ENCODE measurements around the gene SRRM3. TPM values are rescaled to one million over a fixed set of nuclear protein-coding genes. Genes with fewer than 3 reads are reported as not detected.
"Not testable (repeated sequence)": the region's sequence is repeated elsewhere in the genome, so short reads cannot be mapped to it uniquely, and the experiment has no call there.

Gene SRRM3, protein sequence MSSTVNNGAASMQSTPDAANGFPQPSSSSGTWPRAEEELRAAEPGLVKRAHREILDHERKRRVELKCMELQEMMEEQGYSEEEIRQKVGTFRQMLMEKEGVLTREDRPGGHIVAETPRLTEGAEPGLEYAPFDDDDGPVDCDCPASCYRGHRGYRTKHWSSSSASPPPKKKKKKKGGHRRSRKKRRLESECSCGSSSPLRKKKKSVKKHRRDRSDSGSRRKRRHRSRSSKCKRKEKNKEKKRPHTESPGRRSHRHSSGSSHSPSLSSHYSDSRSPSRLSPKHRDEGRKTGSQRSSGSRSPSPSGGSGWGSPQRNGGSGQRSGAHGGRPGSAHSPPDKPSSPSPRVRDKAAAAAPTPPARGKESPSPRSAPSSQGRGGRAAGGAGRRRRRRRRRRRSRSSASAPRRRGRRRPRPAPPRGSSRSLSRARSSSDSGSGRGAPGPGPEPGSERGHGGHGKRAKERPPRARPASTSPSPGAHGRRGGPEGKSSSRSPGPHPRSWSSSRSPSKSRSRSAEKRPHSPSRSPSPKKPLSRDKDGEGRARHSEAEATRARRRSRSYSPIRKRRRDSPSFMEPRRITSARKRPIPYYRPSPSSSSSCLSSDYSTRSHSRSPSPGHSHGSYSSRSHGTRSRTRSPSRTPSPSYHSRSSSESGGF
- total RNA-seq (2014; rRNA removed; shearing (Covaris generic)): 7.0 and 7.6 TPM in 2 replicates

DNA sequence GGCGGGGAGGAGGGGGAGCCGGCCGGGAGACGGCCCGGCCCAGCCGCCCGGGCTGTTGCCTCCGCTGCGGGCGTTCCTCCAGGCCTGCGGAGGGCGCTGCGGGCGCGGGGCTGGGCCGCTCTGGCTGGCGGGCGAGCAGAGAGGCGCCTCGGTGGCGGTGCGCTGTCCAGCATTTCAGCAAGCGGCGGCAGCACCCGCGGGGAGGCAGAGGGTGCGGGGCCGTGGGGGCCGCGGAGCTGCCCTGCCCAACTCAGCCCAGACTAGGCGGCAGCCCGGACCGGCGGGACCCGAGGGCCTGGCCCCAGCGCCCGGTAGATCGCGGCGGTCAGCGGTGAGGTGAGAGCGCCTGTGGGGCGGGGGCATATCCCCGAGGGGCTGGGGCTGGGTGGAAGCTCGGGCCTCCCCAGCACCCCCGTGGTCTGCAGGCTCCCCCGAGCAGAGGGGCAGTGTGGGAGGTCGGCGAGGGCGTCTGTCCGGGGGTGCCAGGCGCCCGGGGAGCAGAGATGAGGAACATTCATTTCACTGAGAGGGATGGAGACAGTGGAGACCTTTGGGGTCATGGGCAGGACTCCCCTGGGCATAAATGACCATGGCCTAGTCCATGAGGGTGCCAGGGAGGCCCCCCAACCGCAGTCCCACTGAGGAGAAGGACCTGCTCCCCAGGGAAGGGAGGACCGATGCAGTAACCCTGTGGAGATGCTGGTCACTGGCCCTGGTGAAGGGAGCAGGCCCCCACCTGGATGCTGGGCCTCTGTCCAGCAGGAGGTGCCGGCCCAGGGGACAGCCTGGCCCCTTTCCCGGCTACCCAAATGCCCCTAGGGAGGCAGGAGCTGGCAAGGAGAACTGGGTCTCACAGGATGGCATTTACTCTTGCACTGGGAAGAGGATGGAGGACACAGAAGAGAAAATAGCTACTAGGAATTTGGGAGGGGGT lies at the start of gene SRRM3:
SRRM3 (plus strand) TSS at position 165 of the 934 bp plus-strand sequence. CDS start 33,171 bp downstream, outside the sequence.
- peak within 1 kb of the TSS; percentile 37 for H3K4me3 ChIP-seq (ENCODE audit: insufficient read depth, low read depth, low read length)
- H3K36me3 ChIP-seq (replicated peaks; ENCODE audit: control insufficient read depth, insufficient read depth, low read length): no peaks in the 10 kb centered on the region
- H3K27me3 ChIP-seq (ENCODE audit: control insufficient read depth, insufficient read depth, low read length): peaks cover 4% of the 10 kb centered on the region; the same call in 1 of the 2 replicates
- peak; percentile 98 for DNase-seq

DNA sequence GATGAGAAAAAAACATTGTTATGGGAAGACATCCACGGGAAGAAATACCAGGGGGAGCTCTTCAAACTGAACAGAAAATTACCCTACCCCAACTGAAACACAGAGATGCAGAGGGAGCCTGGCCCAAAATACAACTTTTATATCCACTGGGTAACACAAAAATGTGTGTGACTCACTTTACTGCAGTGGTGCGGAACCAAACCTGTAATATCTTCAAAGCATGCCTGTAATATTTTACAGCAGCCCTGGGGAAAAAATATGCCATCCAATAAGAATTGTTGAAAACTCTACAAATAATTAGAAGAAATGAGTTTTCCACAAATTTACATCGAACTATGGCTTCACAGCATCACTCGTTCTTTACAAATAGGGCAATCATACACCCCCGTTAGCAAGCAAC lies 49.8 kb upstream of the SRRM3 start:
- DNase-seq: no peak
- Histone ChIP-seq H3K36me3 (replicated peaks; ENCODE audit: control insufficient read depth, insufficient read depth, low read length) (no peaks in the 10 kb centered on the region), H3K27me3 (ENCODE audit: control insufficient read depth, insufficient read depth, low read length) (no peaks in the 10 kb centered on the region), H3K4me3 (ENCODE audit: insufficient read depth, low read depth, low read length) (no peak overlapping the region)

DNA sequence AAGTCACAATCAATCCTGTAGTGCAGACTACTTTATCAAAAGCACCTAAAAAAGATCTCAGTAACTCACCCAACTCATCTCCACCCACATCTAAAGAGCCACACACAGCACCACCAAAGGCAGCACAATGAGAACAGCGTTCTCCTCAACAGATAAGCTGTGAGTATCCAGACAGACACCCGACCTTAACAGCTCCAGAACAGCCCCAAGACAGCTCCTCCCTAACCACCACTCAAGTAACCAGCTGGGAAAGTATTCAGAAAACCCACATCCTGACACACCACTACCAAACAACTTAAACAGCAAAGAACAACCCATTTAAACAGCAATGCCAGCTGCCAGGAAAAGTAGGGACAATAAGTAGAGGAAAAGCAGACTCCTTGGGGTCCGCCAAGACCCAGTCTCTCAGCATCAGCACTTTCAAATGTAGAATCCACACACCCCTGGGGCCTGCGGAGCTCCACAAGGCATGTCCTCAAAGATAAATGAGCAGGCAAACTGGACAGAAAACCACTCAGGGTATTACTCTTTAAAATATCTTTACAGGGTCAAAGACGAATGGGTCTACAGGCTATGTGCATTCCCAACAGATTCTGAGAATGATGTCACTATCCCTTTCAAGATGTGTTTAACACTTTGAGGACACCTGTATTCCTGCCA lies 48.0 kb upstream of the SRRM3 start:
- H3K4me3 ChIP-seq (ENCODE audit: insufficient read depth, low read depth, low read length); H3K36me3 ChIP-seq (replicated peaks; ENCODE audit: control insufficient read depth, insufficient read depth, low read length); DNase-seq; H3K27me3 ChIP-seq (ENCODE audit: control insufficient read depth, insufficient read depth, low read length): not testable (repeated sequence)

DNA sequence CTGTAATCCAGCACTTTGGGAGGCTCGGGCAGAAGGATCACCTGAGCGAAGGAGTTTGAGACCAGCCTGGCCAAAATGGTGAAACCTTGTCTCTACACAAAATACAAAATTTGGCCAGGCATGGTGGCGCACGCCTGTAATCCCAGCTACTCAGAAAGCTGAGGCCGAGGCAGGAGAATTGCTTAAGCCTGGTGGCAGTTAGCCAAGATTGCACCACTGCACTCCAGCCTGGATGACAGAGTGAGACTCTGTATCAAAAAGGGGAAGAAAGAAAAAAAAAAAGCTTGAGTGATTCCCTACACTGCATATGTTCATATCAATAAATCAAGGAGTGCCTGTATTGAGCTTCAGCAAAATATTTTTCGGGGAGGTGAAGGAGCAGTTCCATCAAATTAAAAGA lies 45.8 kb upstream of the SRRM3 start:
- no peaks in the 10 kb centered on the region for H3K27me3 ChIP-seq (ENCODE audit: control insufficient read depth, insufficient read depth, low read length)
- no peaks in the 10 kb centered on the region for H3K36me3 ChIP-seq (replicated peaks; ENCODE audit: control insufficient read depth, insufficient read depth, low read length)
- no peak overlapping the region for H3K4me3 ChIP-seq (ENCODE audit: insufficient read depth, low read depth, low read length)
- DNase-seq: no peak

DNA sequence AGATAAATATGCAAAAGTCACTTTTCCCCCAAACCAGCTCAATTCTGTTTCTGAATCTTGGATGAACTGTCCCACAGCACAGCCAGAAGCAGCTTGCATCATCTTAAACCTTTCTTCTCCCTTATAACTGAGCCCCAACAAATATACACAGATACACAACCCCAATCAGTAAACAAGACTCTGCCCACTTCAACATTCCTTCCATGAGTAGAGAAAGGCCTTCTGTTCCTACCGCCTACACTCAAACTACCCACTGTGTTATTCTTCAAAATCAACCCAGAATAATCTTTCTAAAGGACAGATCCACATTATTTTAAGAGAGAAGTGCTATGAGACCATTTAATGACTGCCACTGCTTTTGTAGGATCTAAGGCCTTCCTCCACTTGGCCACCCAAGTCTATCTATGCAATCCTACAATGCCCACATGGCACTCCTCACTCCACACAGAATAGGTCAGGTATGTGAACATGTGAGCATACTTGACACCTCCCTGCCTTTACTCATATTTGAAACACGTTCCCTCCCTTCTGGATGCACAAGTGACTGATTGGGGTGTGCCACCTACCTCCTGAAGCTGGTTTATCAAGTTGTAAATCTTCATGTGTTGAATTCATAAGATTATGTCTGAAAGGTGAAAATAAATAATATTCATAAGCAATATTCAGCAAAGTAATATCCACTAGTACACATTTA lies 44.6 kb upstream of the SRRM3 start:
- H3K4me3 ChIP-seq (ENCODE audit: insufficient read depth, low read depth, low read length); H3K27me3 ChIP-seq (ENCODE audit: control insufficient read depth, insufficient read depth, low read length); DNase-seq; H3K36me3 ChIP-seq (replicated peaks; ENCODE audit: control insufficient read depth, insufficient read depth, low read length): not testable (repeated sequence)

DNA sequence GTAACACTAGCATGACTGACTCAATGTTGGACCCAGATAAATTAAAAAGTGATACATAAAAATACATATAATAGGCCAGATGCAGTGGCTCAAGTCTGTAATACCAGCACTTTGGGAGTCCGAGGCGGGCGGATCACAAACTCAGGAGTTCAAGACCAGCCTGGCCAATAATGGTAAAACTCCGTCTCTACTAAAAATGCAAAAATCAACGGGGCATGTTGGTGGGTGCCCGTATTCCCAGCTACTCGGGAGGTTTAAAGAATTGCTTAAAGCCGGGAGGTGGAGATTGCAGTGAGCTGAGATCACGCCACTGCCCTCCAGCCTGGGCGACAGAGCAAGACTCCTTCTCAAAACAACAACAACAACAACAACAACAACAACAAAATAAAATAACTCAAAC lies 43.3 kb upstream of the SRRM3 start:
- H3K27me3 ChIP-seq (ENCODE audit: control insufficient read depth, insufficient read depth, low read length); H3K36me3 ChIP-seq (replicated peaks; ENCODE audit: control insufficient read depth, insufficient read depth, low read length); DNase-seq; H3K4me3 ChIP-seq (ENCODE audit: insufficient read depth, low read depth, low read length): not testable (repeated sequence)

DNA sequence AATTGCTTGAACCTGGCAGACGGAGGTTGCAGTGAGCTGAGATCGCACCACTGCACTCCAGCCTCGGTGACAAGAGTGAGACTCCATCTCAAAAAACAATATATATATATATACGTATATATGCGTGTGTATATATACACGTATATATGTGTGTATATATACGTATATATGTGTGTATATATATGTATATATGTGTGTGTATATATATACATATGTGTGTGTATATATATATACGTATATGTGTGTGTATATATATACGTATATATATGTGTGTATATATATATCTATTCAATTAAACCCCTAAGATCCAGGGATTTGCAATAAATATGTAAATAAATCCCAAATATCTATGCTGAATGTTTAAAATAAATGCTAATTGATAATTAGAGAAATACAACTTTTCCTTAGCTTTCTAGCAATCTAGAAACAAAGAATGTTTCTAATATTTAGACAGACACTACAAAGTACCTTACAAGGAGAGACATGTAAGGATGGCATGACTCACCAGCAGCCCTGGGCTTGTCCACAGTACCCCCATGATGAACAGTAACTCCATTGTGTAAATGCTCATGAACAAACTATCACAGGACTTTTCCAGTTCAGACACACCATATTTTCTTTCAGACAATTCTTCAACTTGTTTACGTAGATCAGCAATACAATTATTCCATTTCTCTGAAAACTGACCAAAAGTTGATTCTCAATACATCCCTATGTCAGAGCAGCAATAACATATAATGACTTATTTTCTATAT lies 39.1 kb upstream of the SRRM3 start:
- not testable (repeated sequence) for H3K27me3 ChIP-seq (ENCODE audit: control insufficient read depth, insufficient read depth, low read length); H3K36me3 ChIP-seq (replicated peaks; ENCODE audit: control insufficient read depth, insufficient read depth, low read length); H3K4me3 ChIP-seq (ENCODE audit: insufficient read depth, low read depth, low read length); DNase-seq

DNA sequence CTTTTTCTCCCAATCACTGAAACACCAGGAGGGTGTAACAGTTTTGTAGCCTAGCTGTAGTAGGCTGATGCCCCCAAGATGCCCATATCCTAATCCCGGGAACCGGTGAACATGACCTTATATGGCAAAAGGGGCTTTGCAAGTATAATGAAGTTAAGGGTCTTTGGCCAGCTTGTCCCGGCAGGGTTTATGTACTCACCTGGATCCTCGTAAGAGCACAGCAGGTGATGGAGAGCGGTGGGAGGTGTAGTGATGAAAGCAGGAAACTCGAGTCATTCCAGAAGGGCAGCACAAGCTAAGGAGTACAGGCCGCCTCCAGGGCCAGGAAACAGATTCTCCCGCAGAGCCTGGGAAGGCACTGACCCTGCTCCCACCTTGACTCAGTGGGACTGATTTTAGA lies 37.9 kb upstream of the SRRM3 start:
- peak; percentile 72 for DNase-seq

DNA sequence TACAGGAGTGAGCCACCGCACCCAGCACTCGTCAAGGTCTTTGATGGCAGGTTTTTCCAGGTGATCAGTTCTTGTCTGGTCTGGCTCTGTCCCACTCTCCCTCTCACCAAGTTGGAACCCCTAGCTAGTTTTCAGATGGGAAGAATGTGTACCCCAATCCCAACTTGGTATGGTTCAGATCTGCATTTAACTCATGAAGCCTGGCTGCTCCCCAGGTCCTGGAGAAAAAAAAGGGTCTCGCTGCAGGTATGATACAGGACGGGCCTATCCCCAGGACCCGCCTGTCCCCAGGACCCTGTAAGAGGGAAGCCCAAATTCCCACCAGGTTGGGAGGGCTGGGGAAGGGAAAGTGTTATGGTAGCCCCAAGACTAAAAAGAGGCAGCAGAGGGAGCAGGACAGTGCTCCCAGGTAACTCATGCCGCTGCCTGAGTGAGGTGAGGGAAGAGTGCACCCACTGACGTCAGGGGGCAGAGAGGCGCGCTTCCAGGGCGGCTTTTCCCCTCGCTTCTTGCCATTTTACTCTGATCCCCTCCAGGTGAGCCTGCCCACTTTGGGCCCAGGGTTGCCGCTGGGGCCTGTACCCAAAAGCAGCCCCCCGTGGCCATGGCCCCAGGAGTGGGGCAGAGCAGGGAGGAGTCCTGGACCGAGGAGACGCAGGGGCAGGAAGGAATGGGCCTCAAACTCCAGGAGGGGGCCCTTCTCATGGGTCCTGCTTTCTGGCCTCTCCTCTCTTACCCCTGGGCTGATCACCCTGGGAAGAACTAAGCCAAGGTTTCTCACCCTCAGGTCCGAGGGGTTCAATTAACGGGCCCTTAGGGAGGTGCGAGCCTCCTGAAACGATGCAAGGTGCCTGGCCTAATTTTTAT lies 36.4 kb upstream of the SRRM3 start:
- Histone ChIP-seq H3K4me3 (ENCODE audit: insufficient read depth, low read depth, low read length) (no peak overlapping the region), H3K36me3 (replicated peaks; ENCODE audit: control insufficient read depth, insufficient read depth, low read length) (no peaks in the 10 kb centered on the region), H3K27me3 (ENCODE audit: control insufficient read depth, insufficient read depth, low read length) (no peaks in the 10 kb centered on the region)
- DNase-seq: no peak

More for the DNA sequence above, 37.9 kb upstream of the SRRM3 start:
- not testable (repeated sequence) for H3K27me3 ChIP-seq (ENCODE audit: control insufficient read depth, insufficient read depth, low read length); H3K4me3 ChIP-seq (ENCODE audit: insufficient read depth, low read depth, low read length); H3K36me3 ChIP-seq (replicated peaks; ENCODE audit: control insufficient read depth, insufficient read depth, low read length)

DNA sequence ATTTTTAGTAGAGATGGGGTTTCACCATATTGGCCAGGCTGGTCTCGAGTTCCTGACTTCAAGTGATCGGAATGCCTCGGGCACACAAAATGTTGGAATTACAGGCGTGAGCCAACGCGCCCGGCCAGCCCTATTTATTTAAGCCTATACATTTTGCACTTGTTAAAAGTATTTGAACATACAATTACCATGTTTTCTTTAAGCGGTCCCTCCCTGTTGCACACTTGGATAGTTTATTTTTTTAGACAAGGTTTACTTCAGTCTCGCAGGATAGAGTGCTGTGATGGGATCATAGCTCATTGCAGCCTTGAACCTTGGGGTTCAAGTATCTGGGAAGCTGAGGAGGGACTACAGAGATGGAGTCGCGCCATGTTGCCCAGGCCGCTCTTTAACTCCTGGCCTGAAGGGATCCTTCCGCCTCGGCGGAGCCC lies 35.7 kb upstream of the SRRM3 start:
- peak overlapping the region; percentile 9 for H3K4me3 ChIP-seq (ENCODE audit: insufficient read depth, low read depth, low read length)
- no peak for DNase-seq
- no peaks in the 10 kb centered on the region for H3K27me3 ChIP-seq (ENCODE audit: control insufficient read depth, insufficient read depth, low read length)
- H3K36me3 ChIP-seq (replicated peaks; ENCODE audit: control insufficient read depth, insufficient read depth, low read length): no peaks in the 10 kb centered on the region

DNA sequence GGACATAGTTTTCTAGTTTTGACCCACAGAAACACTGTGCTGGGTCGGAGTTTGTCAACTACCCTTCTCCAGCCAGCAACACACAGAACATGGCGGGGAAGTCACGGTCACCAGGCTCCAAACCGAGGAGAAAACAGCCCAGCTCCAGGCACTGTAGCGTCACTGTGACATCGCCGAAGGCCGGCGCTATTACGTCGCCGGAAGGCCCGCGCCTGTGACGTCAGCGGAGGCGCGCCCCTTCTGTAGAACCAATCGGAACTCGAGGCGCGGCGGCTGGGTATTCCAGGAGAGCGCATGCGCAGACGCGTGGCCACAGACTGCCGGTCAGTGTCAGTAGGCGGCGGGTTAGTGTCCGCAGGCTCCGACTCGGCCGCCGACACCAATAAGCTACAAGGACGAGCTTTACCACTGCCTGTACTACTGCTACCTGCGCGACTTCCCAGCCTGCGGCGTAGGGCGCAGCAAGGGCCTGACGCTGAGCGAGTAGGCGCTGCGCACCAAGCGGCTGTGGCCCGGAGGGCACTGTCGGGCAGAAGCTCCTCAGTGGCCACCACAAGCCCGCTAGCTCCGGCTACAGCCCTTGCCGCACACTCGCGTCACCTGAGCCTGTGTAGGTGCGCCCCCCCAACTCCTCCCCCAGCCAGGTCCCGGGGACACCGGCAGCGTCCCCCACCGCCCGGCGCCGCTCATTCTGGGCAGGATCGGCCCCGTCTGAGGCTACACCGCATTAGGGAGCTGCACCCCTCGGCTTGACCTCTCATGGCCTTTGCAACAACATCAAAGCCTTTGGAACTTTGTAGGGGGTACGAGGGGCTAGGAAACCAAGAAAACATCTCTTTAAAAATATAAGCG lies 35.1 kb upstream of the SRRM3 start:
- no peaks in the 10 kb centered on the region for H3K36me3 ChIP-seq (replicated peaks; ENCODE audit: control insufficient read depth, insufficient read depth, low read length)
- H3K4me3 ChIP-seq (ENCODE audit: insufficient read depth, low read depth, low read length): peak overlapping the region; percentile 84
- H3K27me3 ChIP-seq (ENCODE audit: control insufficient read depth, insufficient read depth, low read length): no peaks in the 10 kb centered on the region
- DNase-seq: peak; percentile 95

Data from H7 (cell line).